T47D (cell line): ENCODE measurements around the gene ZMIZ2.
"Not testable (repeated sequence)": the region's sequence is repeated elsewhere in the genome, so short reads cannot be mapped to it uniquely, and the experiment has no call there.

Source experiments
- DNase-seq, 2 experiments: peaks; one replicate each; pipeline versions ENCODE4 v3.0.0 to v3.0.0-alpha.2; 2011 to 2012; ENCODE audit warnings: low read depth in 1 of 2, low spot score in 1 of 2
- JUND ChIP-seq: IDR thresholded peaks from 2 replicates; pipeline ENCODE4 v1.6.1; 2012; ENCODE audit warnings: low read depth
- in situ Hi-C: cut with HindIII; loops from 2 replicates; pipeline ENCODE4 v1.10.0; 2016; ENCODE audit warnings: low sequenced_read_pairs, low pct_unique_long_range_greater_than_20kb

The ZMIZ2 gene

DNA sequence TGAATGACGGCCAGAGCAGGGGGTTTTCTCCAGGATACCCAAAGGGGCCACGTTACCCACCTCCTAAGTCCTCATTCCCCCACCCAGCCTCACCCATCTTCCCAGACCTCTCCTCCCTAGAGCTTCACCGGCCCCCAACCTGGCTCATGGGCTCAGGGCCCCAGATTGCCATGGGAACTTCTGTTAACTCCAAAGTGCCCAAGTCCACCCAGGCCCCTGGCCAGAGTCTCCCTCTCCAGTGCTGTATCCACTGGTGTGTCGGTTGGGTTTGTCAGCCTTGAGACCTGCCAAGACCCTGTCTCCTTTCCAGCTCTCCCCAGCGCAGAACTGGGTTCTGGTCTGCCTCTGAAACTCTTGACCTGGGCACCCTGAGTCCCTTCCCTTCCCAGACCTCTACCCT, 37.1 kb upstream of the ZMIZ2 start:
- in situ Hi-C loops: no loop called here
- no peak for TF ChIP-seq JUND
- DNase-seq: no peak

DNA sequence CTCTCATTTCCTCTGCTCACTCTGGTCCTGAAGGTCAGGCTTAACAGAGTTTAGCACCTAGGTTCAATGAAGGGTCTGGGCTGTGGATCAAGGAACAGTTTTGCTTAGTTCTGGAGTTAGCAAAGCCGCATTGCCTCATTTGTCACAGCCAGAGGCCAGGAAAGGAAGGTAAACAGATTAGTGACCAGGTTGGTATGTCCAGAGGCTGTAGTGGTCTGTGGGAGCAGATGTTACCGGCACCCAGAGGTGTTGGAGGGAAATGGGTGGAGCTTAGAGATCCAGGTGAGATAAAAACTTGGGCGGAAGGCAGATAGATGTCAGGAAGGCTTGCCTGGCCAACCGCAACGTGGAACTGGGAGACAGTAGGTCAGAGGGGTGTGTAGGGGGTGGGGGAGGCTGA, 36.6 kb upstream of the ZMIZ2 start:
- DNase-seq: no peak
- no peak for TF ChIP-seq JUND
- in situ Hi-C loops: no loop called here

DNA sequence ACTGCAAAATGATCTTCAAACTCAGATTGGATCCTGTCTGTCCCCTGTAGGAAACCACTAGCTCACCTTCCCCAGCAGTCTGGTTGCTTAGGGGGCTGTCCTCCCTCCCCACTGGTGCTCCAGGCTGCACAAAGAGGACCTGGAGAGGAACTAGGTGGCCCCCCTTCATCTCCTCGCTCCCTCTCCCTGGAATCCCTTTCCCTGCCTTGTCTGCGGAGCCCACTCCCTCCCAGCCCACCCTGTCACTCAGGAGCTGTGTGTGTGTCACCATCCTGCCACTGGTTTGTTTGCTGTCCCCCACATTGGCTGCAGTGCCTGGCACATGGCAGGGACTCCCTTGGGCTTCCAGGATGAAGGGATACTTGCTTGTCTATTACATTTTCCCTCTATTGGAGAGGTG, 35.5 kb upstream of the ZMIZ2 start:
- DNase-seq: no peak
- TF ChIP-seq JUND: no peak
- in situ Hi-C loops: no loop called here

- TF ChIP-seq JUND: no peak
- DNase-seq: no peak
- in situ Hi-C loops: no loop called here
Observed at GRCh38 chr7:44713680-44714335, 34.8 kb upstream of the ZMIZ2 start.

DNA sequence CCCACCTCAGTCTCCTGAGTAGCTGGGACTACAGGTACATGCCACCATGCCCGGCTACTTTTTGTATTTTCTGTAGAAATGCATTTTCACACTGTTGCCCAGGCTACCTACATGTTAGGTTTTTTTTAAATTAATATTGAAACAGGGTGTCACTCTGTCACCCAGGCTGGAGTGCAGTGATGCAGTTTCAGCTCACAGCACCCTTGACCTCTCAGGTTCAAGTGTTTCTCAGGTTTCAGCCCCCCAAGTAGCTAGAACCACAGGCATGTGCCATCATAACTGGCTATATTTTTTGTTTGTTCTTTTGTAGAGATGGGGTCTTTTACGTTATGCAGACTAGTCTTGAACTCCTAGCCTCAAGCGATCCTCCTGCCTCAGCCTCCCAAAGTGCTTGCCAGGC, 32.4 kb upstream of the ZMIZ2 start:
- in situ Hi-C loops: no loop called here
- TF ChIP-seq JUND: no peak
- DNase-seq: no peak

DNA sequence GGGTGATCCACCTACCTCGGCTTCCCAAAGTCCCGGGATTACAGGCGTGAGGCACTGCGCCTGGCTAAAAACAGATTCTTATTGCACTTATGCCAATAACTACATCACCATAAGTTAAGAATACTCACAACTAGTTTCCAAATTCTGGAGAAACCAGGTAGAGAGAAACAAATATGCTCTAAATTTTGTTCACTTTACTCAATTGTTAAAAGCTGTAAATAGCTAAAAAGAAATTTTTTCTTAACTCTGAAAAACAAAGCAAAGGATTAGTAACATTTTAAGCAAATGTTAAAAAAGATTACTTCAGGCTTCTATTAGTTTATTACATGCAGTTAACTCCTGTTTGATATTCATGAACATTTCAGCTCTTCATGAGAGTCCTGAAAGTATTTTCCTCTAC, 28.3 kb upstream of the ZMIZ2 start:
- peak in 1 of 2 experiments; percentile 30 for DNase-seq
- TF ChIP-seq JUND: no peak
- in situ Hi-C loops: no loop called here

DNA sequence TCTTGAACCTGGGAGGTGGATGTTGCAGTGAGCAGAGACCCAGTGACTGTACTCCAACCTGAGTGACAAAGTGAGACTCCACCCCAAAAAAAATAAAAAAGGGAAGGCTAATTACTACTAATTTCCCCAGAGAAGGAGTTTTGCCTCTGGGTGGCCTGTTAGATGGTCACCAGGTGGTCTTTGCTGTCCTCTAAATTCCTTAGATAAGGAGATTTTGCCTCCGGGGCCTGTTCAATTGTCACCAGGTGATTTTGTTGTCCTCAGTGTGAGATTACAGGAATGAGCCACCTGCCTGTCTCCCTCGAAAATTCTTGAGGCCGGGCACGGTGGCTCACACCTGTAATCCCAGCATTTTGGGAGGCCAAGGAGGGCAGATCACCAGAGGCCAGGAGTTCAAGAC, 24.4 kb upstream of the ZMIZ2 start:
- no peak for DNase-seq
- in situ Hi-C loops: no loop called here
- no peak for TF ChIP-seq JUND

GRCh38 chr7:44726250-44726649, 22.4 kb upstream of the ZMIZ2 start:
- in situ Hi-C loops, DNase-seq: not testable (repeated sequence)

DNA sequence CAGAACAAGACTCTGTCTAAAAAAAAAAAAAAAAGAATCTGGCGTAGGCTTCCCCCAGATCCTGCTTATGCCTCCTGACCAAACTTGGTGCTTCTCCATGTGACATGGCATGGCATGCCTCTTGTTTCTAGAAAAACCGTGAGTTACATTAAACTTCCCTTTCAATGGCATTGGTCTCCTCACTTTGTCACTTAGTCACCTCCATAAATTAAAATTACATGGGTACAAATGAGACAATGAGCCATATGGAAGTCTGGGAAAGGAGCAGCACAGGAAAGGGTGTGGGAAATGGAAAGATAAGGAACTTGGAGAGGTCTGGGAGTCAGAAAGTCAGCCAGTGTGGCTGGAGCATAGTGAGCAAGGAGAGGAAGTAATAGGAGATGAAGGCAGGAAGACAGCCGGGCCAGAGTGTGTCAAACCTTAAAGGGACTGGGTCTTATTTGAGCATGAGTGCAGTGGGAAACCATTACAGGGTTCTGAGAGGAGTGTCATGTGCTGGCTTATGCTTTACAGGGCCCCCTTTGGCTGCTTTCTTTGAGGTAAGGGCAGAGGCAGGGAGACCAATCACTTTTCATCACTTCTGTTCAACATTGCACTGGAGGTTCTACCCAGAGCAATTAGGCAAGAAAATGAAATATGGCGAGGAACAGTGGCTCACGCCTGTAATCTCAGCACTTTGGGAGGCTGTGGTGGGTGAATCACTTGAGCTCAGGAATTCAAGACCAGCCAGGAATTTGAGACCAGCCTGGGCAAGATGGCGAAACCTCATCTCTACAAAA, 21.3 kb upstream of the ZMIZ2 start:
- TF ChIP-seq JUND: no peak
- in situ Hi-C loops: no loop called here
- no peak for DNase-seq

DNA sequence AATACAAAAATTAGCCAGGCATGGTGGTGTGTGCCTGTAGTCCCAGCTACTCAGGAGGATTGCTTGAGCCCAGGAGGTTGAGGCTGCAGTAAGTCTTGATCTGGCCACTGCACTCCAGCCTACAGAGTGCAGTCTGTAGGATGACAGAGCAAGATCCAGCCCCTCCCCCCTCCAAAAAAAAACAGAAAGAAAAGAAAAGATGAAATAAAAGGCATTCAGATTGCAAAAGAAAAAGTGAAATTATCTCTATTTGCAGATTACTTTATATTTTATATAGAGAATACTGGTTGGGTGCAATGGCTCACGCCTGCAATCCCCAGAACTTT, 20.7 kb upstream of the ZMIZ2 start:
- no peak for DNase-seq
- in situ Hi-C loops: no loop called here
- no peak for TF ChIP-seq JUND

DNA sequence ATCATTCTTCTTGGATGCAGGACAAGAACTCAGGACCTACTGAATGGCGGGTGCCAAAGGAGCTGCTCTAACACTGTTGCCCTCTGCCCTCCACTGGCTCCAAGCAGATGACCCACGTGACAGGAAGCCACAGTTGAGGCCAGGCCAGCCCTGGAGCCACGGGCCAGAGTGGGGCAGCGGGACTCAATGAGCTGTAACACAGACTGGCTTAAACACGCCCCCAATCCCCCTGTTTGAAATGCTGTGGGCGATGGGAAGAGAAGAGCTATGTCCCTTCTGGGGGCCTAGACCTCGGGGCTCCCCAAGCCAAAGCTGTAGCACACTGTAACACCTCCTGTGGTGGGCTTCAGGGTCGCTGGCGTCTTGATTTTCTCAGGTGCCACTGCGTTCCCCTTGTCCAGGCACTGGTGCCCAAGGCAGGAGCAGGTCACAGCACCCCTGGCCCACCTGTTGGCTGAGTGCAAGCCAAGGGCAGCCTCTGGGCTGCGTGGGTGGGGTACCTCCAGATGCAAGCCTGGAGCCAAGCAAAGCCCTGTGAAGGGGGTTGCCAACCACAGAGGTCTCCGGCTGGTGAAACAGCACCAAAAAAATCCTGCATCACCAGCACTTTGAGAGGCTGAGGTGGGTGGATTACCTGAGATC, 18.6 kb upstream of the ZMIZ2 start:
- in situ Hi-C loops: no loop called here
- DNase-seq: no peak
- TF ChIP-seq JUND: no peak

- DNase-seq, in situ Hi-C loops: not testable (repeated sequence)
Observed at GRCh38 chr7:44732971-44733370, 15.7 kb upstream of the ZMIZ2 start.

- in situ Hi-C loops: no loop called here
- TF ChIP-seq JUND: no peak
- DNase-seq: no peak
Observed at GRCh38 chr7:44733708-44734481, 14.8 kb upstream of the ZMIZ2 start.
